Liver (tissue), 9 donors: ENCODE measurements around the gene ASZ1. TPM values are rescaled to one million over a fixed set of nuclear protein-coding genes. Genes with fewer than 3 reads are reported as not detected.

Experiments used
- DNase-seq: peaks from one replicate; pipeline ENCODE4 v3.0.0-alpha.2; 2017; ENCODE audit warnings: low spot score
- H3K27ac ChIP-seq, 2 donors: one replicate each; pipeline ENCODE4 v1.7.0; 2013; ENCODE audit warnings: inconsistent platforms in 2 of 2, low read length in 2 of 2, control low read depth in 1 of 2, low read depth in 1 of 2, mild to moderate bottlenecking in 1 of 2
- H3K27me3 ChIP-seq, 4 donors: one replicate each; pipeline versions ENCODE4 v1.6.1 to v1.7.0; 2013; ENCODE audit warnings: low read length in 3 of 4, inconsistent platforms in 1 of 4, mild to moderate bottlenecking in 1 of 4, moderate library complexity in 1 of 4; ENCODE audit not compliant: control insufficient read depth in 4 of 4, insufficient read depth in 4 of 4
- H3K36me3 ChIP-seq, 4 donors: one replicate each; pipeline versions ENCODE4 v1.6.1 to v1.7.0; 2013; ENCODE audit warnings: low read length in 3 of 4, mild to moderate bottlenecking in 3 of 4, low read depth in 1 of 4, moderate library complexity in 1 of 4; ENCODE audit not compliant: control insufficient read depth in 4 of 4, insufficient read depth in 3 of 4
- H3K4me1 ChIP-seq, 4 donors: one replicate each; pipeline versions ENCODE4 v1.6.1 to v1.7.0; 2013; ENCODE audit warnings: low read length in 3 of 4, mild to moderate bottlenecking in 3 of 4, moderate library complexity in 1 of 4; ENCODE audit not compliant: control insufficient read depth in 4 of 4, insufficient read depth in 4 of 4
- H3K4me3 ChIP-seq, 3 donors: one replicate each; pipeline versions ENCODE4 v1.6.1 to v1.7.0; 2013; ENCODE audit warnings: low read length in 3 of 3, control low read depth in 1 of 3, low read depth in 1 of 3, mild to moderate bottlenecking in 1 of 3
- H3K9ac ChIP-seq, 2 donors: one replicate each; pipeline ENCODE4 v1.7.0; 2013; ENCODE audit warnings: low read length in 2 of 2, mild to moderate bottlenecking in 2 of 2, moderate library complexity in 2 of 2, control low read depth in 1 of 2, low read depth in 1 of 2
- H3K9me3 ChIP-seq, 4 donors: one replicate each; pipeline versions ENCODE4 v1.6.1 to v1.7.0; 2013; ENCODE audit warnings: low read length in 3 of 4; ENCODE audit not compliant: control insufficient read depth in 4 of 4
- ATF3 ChIP-seq: IDR thresholded peaks from 2 replicates; pipeline ENCODE4 v1.6.1; 2016; ENCODE audit warnings: antibody characterized with exemption
- EGR1 ChIP-seq, 2 donors: IDR thresholded peaks; 2 replicates each; pipeline ENCODE4 v1.6.1; 2016 to 2018; ENCODE audit warnings: antibody characterized with exemption in 2 of 2, low read depth in 2 of 2
- FOXA1 ChIP-seq: IDR thresholded peaks from 2 replicates; pipeline ENCODE4 v1.6.1; 2016; ENCODE audit warnings: antibody characterized with exemption
- GABPA ChIP-seq, 2 donors: IDR thresholded peaks in 1 of 2; conservative IDR thresholded peaks in 1 of 2; 2 replicates each; pipeline ENCODE4 v1.6.1; 2016; ENCODE audit warnings: antibody characterized with exemption in 2 of 2, mild to moderate bottlenecking in 1 of 2, moderate library complexity in 1 of 2
- HNF4A ChIP-seq, 2 donors: conservative IDR thresholded peaks; 2 replicates each; pipeline ENCODE4 v1.6.1; 2016; ENCODE audit warnings: antibody characterized with exemption in 2 of 2, mild to moderate bottlenecking in 2 of 2
- HNF4G ChIP-seq: IDR thresholded peaks from 2 replicates; pipeline ENCODE4 v1.6.1; 2016; ENCODE audit warnings: antibody characterized with exemption
- JUND ChIP-seq, 2 donors: IDR thresholded peaks; 2 replicates each; pipeline ENCODE4 v1.6.1; 2016; ENCODE audit warnings: antibody characterized with exemption in 2 of 2
- MAX ChIP-seq: IDR thresholded peaks from 2 replicates; pipeline ENCODE4 v1.6.1; 2016; ENCODE audit warnings: antibody characterized with exemption
- NR2F2 ChIP-seq: IDR thresholded peaks from 2 replicates; pipeline ENCODE4 v1.6.1; 2016; ENCODE audit warnings: antibody characterized with exemption
- RAD21 ChIP-seq, 2 donors: IDR thresholded peaks; 2 replicates each; pipeline ENCODE4 v1.6.1; 2016; ENCODE audit warnings: antibody characterized with exemption in 2 of 2, mild to moderate bottlenecking in 2 of 2
- REST ChIP-seq: IDR thresholded peaks from 2 replicates; pipeline ENCODE4 v1.6.1; 2016; ENCODE audit warnings: antibody characterized with exemption, mild to moderate bottlenecking
- RXRA ChIP-seq, 2 donors: IDR thresholded peaks; 2 replicates each; pipeline ENCODE4 v1.6.1; 2017 to 2018; ENCODE audit warnings: antibody characterized with exemption in 2 of 2, mild to moderate bottlenecking in 1 of 2
- TAF1 ChIP-seq: conservative IDR thresholded peaks from 2 replicates; pipeline ENCODE4 v1.6.1; 2016; ENCODE audit warnings: antibody characterized with exemption, mild to moderate bottlenecking
- YY1 ChIP-seq: IDR thresholded peaks from 2 replicates; pipeline ENCODE4 v1.6.1; 2016; ENCODE audit warnings: antibody characterized with exemption, mild to moderate bottlenecking
- WGBS: extraction: QIAGEN DNeasy Blood & Tissue Kit; methylation state at CpG from one replicate; pipeline ENCODE4 v1.1.7; 2013; 5-methylcytosine and 5-hydroxymethylcytosine counted together
- polyA plus RNA-seq, 2 donors: library from polyadenylated mRNA; stranded (reverse) in 1 of 2; unstranded in 1 of 2; fragments of 200-250 nt in 1 of 2; fragments of >200 nt in 1 of 2; fragmentation: Nextera tagmentation in 1 of 2; extraction: Ambion mirVana in 1 of 2; gene quantifications; one replicate each; pipeline versions ENCODE4 v1.2.1 to v1.2.3, GENCODE V29; 2013 to 2015
- total RNA-seq, 2 donors: library from RNA; depleted of rRNA; stranded (reverse); fragments of >200 nt; gene quantifications; one replicate each; pipeline ENCODE4 v1.2.3, GENCODE V29; 2014
- donor health status: healthy.
- donor health status: healthy.
- donor health status: healthy.
- donor health status: healthy.
- donor health status: healthy.

Gene ASZ1
- total and polyA plus RNA-seq, 4 donors, result 0.08 TPM; not detected in 3

- Histone ChIP-seq H3K4me3 (no peak overlapping the region), H3K4me1 (peaks cover 8 to 18% (median 17%) of the 10 kb centered on the region in 4 donors), H3K27ac (no peak overlapping the region), H3K36me3 (no peaks in the 10 kb centered on the region), H3K9ac (no peak overlapping the region), H3K9me3 (no peaks in the 10 kb centered on the region), H3K27me3 (peaks cover 0 to 12% (median 6%) of the 10 kb centered on the region in 4 donors)
- DNase-seq, result no peak
- WGBS, result 84% methylated on average over 3 of the region's 3 CpGs
- TF ChIP-seq ATF3, result no peak
- TF ChIP-seq RXRA (IDR thresholded peaks at IDR 0.05), result no peak
- no peak for TF ChIP-seq TAF1
- TF ChIP-seq YY1, result no peak
- TF ChIP-seq FOXA1, result no peak
- TF ChIP-seq HNF4G, result no peak
- no peak for TF ChIP-seq RAD21 (IDR thresholded peaks at IDR 0.05)
- TF ChIP-seq JUND (IDR thresholded peaks at IDR 0.05), result no peak
- no peak for TF ChIP-seq GABPA (IDR thresholded peaks at IDR 0.05 in 1 of 2, conservative IDR thresholded peaks at IDR 0.05 in 1 of 2)
- no peak for TF ChIP-seq NR2F2
- no peak for TF ChIP-seq REST
- no peak for TF ChIP-seq MAX
- TF ChIP-seq EGR1 (IDR thresholded peaks at IDR 0.05; ENCODE audit: low read depth in 2 of 2), result no peak
Measured at GRCh38 chr7:117319181-117319580, 108.1 kb downstream of the ASZ1 start.

- peak; percentile 39 to 68 for TF ChIP-seq HNF4A (conservative IDR thresholded peaks at IDR 0.05)
- TF ChIP-seq NR2F2, result no peak
- no peaks in the 10 kb centered on the region for H3K27me3 ChIP-seq
- H3K9ac ChIP-seq, result no peak overlapping the region
- peaks cover 0 to 9% (median 2%) of the 10 kb centered on the region in 4 donors for H3K4me1 ChIP-seq
- H3K27ac ChIP-seq, result no peak overlapping the region
- no peak overlapping the region for H3K4me3 ChIP-seq
- DNase-seq, result no peak
- H3K9me3 ChIP-seq, result no peaks in the 10 kb centered on the region
- no peaks in the 10 kb centered on the region for H3K36me3 ChIP-seq
Measured at GRCh38 chr7:117313582-117313981, 113.7 kb downstream of the ASZ1 start.

Other genes with a start within 250 kb of the ASZ1 start
- 1 to 10 TPM; 1.3 to 2.0 TPM for gene WNT2, start 104.4 kb downstream of the ASZ1 start, total RNA-seq
- 1 to 10 TPM; 1.1 to 2.0 TPM for gene WNT2, start 104.4 kb downstream of the ASZ1 start, polyA plus RNA-seq
- 10 to 100 TPM in 1 of 2 donors, under 1 TPM in 1; 0.75 to 10.5 TPM for gene CFTR, start 52.5 kb upstream of the ASZ1 start, total RNA-seq
- gene CFTR, start 52.5 kb upstream of the ASZ1 start, polyA plus RNA-seq, result 1 to 10 TPM in 1 of 2 donors, under 1 TPM in 1; 0.98 to 1.6 TPM